Peyer's patch (tissue), 4 donors: Measurements from ENCODE around the gene DYTN.

Source experiments
- POLR2A ChIP-seq, 2 donors: fragments of 450-650 bp; IDR thresholded peaks; one replicate each; pipeline ENCODE4 v1.5.1; 2017; ENCODE audit warnings: antibody characterized with exemption in 2 of 2, mild to moderate bottlenecking in 2 of 2, moderate library complexity in 2 of 2
- TF ChIP-seq, protein P1 (sequence below), 6 experiments: fragments of 450-650 bp in 4 of 6; fragments of 200-600 bp in 2 of 6; sonication (generic) in 1 of 6; IDR thresholded peaks; one replicate each; pipeline ENCODE4 v1.5.1; 2017 to 2019; ENCODE audit warnings: antibody characterized with exemption in 6 of 6, mild to moderate bottlenecking in 3 of 6, moderate library complexity in 1 of 6

DNA sequence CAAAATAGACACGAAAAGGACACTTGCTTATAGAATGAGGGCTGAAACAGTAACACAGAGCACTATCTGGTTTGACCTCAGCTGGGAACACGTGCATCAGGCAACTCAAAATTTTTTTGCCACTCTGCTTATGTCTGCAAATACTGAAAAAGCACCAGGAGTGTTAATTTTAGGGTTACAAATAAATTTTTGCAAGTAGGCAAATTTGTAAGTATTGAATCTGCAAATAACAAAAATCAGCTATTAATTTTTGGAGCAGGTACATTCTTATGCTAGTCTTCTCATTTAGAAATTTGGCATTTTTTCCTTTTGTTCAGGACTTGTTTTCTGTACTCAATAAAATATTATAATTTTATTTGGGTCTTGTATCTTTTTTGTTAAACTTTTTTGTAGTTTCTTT, 29.7 kb downstream of the DYTN start:
- TF ChIP-seq, protein P1, sequence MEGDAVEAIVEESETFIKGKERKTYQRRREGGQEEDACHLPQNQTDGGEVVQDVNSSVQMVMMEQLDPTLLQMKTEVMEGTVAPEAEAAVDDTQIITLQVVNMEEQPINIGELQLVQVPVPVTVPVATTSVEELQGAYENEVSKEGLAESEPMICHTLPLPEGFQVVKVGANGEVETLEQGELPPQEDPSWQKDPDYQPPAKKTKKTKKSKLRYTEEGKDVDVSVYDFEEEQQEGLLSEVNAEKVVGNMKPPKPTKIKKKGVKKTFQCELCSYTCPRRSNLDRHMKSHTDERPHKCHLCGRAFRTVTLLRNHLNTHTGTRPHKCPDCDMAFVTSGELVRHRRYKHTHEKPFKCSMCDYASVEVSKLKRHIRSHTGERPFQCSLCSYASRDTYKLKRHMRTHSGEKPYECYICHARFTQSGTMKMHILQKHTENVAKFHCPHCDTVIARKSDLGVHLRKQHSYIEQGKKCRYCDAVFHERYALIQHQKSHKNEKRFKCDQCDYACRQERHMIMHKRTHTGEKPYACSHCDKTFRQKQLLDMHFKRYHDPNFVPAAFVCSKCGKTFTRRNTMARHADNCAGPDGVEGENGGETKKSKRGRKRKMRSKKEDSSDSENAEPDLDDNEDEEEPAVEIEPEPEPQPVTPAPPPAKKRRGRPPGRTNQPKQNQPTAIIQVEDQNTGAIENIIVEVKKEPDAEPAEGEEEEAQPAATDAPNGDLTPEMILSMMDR (IDR thresholded peaks at IDR 0.05), result no peak
- no peak for TF ChIP-seq POLR2A (IDR thresholded peaks at IDR 0.05)
